HepG2 (cell line): ENCODE results near the gene ARL5C. TPM values are rescaled to one million over a fixed set of nuclear protein-coding genes. Genes with fewer than 3 reads are reported as not detected.

Experiments used
- ATAC-seq: fragments of 200-7000 bp; cut with Tn5 transposase; 3 replicates; pipeline ENCODE4 v1.9.1; 2020; ENCODE audit warnings: mild to moderate bottlenecking, moderate library complexity
- BruUV-seq: library from RNA; stranded (reverse); fragments of 400-500 nt; replicated peaks from 2 replicates; lab custom pipeline; 2021; lab: Mats Ljungman, UMichigan
- CTCF ChIA-PET: fragments of 300-600 bp; formaldehyde crosslinking; extraction: SDS; loops from one replicate; lab custom pipeline; 2021; ENCODE audit warnings: low total read pairs, inconsistent platforms, low intra/inter-chr PET ratio; lab: Yijun Ruan, JAX
- POLR2A ChIA-PET: fragments of 350-600 bp; sonication (Branson Sonifier 250); formaldehyde crosslinking; loops from one replicate; lab custom pipeline; 2020; ENCODE audit warnings: antibody characterized with exemption, inconsistent platforms; lab: Yijun Ruan, JAX
- DNase-seq: peaks from one replicate; pipeline ENCODE4 v3.0.0-alpha.2; 2015; ENCODE audit warnings: low spot score
- FAIRE-seq: peaks from 3 replicates; lab custom pipeline; 2011; peaks lifted over from hg19 to GRCh38; lab: Jason Lieb, UNC
- H2AFZ ChIP-seq: one replicate; pipeline ENCODE4 v1.6.1; 2011; ENCODE audit warnings: low read length, inconsistent platforms
- H3K27ac ChIP-seq: fragments of 300-600 bp; 3 replicates; pipeline ENCODE4 v1.8.0; 2011; ENCODE audit warnings: mixed run types, mild to moderate bottlenecking, mixed read lengths, low read length, inconsistent platforms; ENCODE audit not compliant: insufficient read depth; ENCODE audit errors: extremely low read length
- H3K27me3 ChIP-seq, 2 experiments: fragments of 200-600 bp in 1 of 2; 2 replicates in 1 of 2; 3 replicates in 1 of 2; pipeline versions ENCODE4 v1.6.0 to v1.8.0; 2011; ENCODE audit warnings: low read length in 2 of 2, mild to moderate bottlenecking in 2 of 2, moderate library complexity in 2 of 2, inconsistent platforms in 1 of 2; ENCODE audit not compliant: insufficient read depth in 2 of 2, control insufficient read depth in 1 of 2
- H3K36me3 ChIP-seq, 2 experiments: fragments of 200-600 bp in 1 of 2; replicated peaks in 1 of 2; 2 replicates in 1 of 2; 3 replicates in 1 of 2; pipeline versions ENCODE4 v1.5.1 to v1.8.0; 2011; ENCODE audit warnings: low read length in 2 of 2, inconsistent platforms in 1 of 2; ENCODE audit not compliant: insufficient read depth in 2 of 2, control insufficient read depth in 1 of 2
- H3K4me1 ChIP-seq: 2 replicates; pipeline ENCODE4 v1.5.1; 2012; ENCODE audit warnings: low read length, inconsistent platforms; ENCODE audit not compliant: insufficient read depth
- H3K4me2 ChIP-seq: 2 replicates; pipeline ENCODE4 v1.6.0; 2011; ENCODE audit warnings: low read depth, low read length, inconsistent platforms
- H3K4me3 ChIP-seq, 3 experiments: fragments of 200-600 bp in 1 of 3; sonication (generic), shearing (Covaris generic) in 1 of 3; replicated peaks in 1 of 3; 2 replicates each; pipeline ENCODE4 v1.5.1; 2011 to 2016; ENCODE audit warnings: low read length in 3 of 3, inconsistent platforms in 2 of 3, low read depth in 2 of 3, mild to moderate bottlenecking in 2 of 3, control low read depth in 1 of 3, mixed read lengths in 1 of 3; ENCODE audit not compliant: insufficient read depth in 1 of 3
- H3K79me2 ChIP-seq: one replicate; pipeline ENCODE4 v1.6.1; 2011; ENCODE audit warnings: low read length, inconsistent platforms; ENCODE audit not compliant: insufficient read depth
- H3K9ac ChIP-seq: 2 replicates; pipeline ENCODE4 v1.6.0; 2011; ENCODE audit warnings: mild to moderate bottlenecking, low read depth, low read length, inconsistent platforms; ENCODE audit not compliant: insufficient read depth
- H3K9me3 ChIP-seq: 2 replicates; pipeline ENCODE4 v1.5.1; 2012; ENCODE audit warnings: mild to moderate bottlenecking, low read length
- H4K20me1 ChIP-seq: 2 replicates; pipeline ENCODE4 v1.6.0; 2011; ENCODE audit warnings: inconsistent platforms, mild to moderate bottlenecking, low read length, moderate library complexity; ENCODE audit not compliant: insufficient read depth
- CEBPB ChIP-seq: IDR thresholded peaks from 2 replicates; pipeline ENCODE4 v1.6.1; 2011; ENCODE audit warnings: low read depth, low read length, improper control_type of control experiment, borderline replicate concordance
- FOXJ3 ChIP-seq: sonication (generic); formaldehyde crosslinking; IDR thresholded peaks from 2 replicates; pipeline ENCODE4 v1.4.0; 2020; ENCODE audit warnings: missing genetic modification reagents, mild to moderate bottlenecking, borderline replicate concordance
- ZNF646 ChIP-seq: sonication (generic); formaldehyde crosslinking; IDR thresholded peaks from 2 replicates; pipeline ENCODE4 v1.9.0; 2021; ENCODE audit warnings: mild to moderate bottlenecking, missing genetic modification reagents
- ZNF775 ChIP-seq: sonication (generic); formaldehyde crosslinking; IDR thresholded peaks from 2 replicates; pipeline ENCODE4 v1.4.0; 2020; ENCODE audit warnings: missing genetic modification reagents, mild to moderate bottlenecking, moderate library complexity, borderline replicate concordance
- WGBS: methylation state at CpG from one replicate; pipeline ENCODE4 v1.1.6; 2017; ENCODE audit warnings: low lambda C conversion rate; 5-methylcytosine and 5-hydroxymethylcytosine counted together
- in situ Hi-C: cut with HindIII; loops from 2 replicates; pipeline ENCODE4 v1.10.0; 2017; ENCODE audit warnings: low pct_unique_long_range_greater_than_20kb; ENCODE audit not compliant: extremely low pct_ligation_motif_present
- intact Hi-C: fragments of 100-400 bp; cut with micrococcal nuclease; formaldehyde crosslinking; loops from one replicate; pipeline ENCODE4 v1.10.0; 2022; ENCODE audit not compliant: unreplicated experiment
- polyA plus RNA-seq, 8 experiments: library from polyadenylated mRNA; depleted of rRNA in 3 of 8; stranded (reverse) in 7 of 8; unstranded in 1 of 8; fragments of >200 nt; fragmentation: Illumina TruSeq in 4 of 8; extraction: Trizol in 4 of 8; gene quantifications; 2 replicates each; pipeline versions ENCODE4 v1.2.1 to v1.2.3, GENCODE V29; 2011 to 2016; ENCODE audit warnings: low read depth in 4 of 8, missing spikeins in 1 of 8, mixed read lengths in 1 of 8; ENCODE audit not compliant: insufficient read depth in 1 of 8
- total RNA-seq, 5 experiments: library from RNA; depleted of rRNA; stranded (reverse); fragments of >200 nt; fragmentation: Illumina TruSeq; extraction: Trizol; gene quantifications; 2 replicates each; pipeline ENCODE4 v1.2.3, GENCODE V29; 2016; ENCODE audit warnings: low read depth in 1 of 5

Gene ARL5C
- total and polyA plus RNA-seq, 2 of the 13 experiments (the other 11 are each of a cell fraction or from before 2014, with no cell fraction given) = not detected

DNA sequence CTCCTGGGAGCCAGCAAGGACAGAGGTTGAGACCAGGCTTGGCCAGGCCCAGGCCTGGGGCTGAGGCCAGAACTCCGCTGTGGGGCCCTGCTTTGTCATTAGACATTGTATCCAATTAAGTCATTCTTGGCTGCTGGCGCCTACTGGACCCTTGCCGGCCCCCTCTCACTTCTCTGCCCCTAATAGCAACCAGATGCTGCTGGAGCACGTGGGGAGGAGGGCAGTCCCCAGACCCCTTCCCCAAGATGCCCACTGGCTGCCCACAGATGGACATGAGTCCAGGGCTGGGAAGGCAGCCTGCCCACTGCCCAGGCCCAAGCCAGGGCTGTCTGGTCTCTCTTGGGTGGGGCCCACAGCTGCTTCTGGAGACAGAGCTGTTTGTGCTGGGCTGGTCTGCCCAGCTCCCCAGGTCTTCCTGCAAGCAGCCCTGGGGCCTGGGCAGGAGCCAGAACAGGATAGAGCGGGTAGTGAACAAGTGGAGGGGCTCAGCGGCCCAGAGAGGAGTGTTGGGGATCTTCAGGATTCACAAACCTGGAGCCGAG lies 22.3 kb downstream of the ARL5C start (continued):
- no peak for TF ChIP-seq ZNF646 (CRISPR knock-in tag)
- no peak for TF ChIP-seq ZNF775 (CRISPR knock-in tag)

GRCh38 chr17:39141915-39142664 lies 23.9 kb downstream of the ARL5C start:
- DNase-seq = no peak
- Histone ChIP-seq H3K4me2 (no peak overlapping the region), H3K79me2 (no peaks in the 10 kb centered on the region), H3K4me3 (no peak overlapping the region), H3K36me3 (no peaks in the 10 kb centered on the region), H3K4me1 (no peaks in the 10 kb centered on the region), H3K9me3 (no peaks in the 10 kb centered on the region), H3K9ac (no peak overlapping the region), H4K20me1 (no peaks in the 10 kb centered on the region), H3K27ac (no peak overlapping the region), H3K27me3 (peaks cover 5 to 46% of the 10 kb centered on the region in 2 experiments; a peak in 4 of 5 replicates), H2AFZ (no peak overlapping the region)
- BruUV-seq = no TSS peak
- intact Hi-C loops = no loop called here
- TF ChIP-seq CEBPB = peak; percentile 82; the same call in 1 of the 2 replicates
- TF ChIP-seq FOXJ3 (CRISPR knock-in tag) = no peak
- 62% methylated on average over 11 of the region's 11 CpGs for WGBS
- FAIRE-seq = no peak
- in situ Hi-C loops = no loop called here
- ChIA-PET POLR2A (no interaction called here), CTCF (no interaction called here)
- no peak for ATAC-seq
